SK-N-SH treated with all-trans-retinoic acid at 6 μM for 48 hours (cell line): ENCODE results near the gene SCAMP1.

ENCODE experiments used
- CSDC2 ChIP-seq: fragments of 250-450 bp; sonication (Bioruptor Pico); IDR thresholded peaks from 2 replicates; pipeline ENCODE4 v1.5.0; 2020; ENCODE audit warnings: mild to moderate bottlenecking, moderate library complexity
- OSR1 ChIP-seq: fragments of 250-450 bp; sonication (Bioruptor Pico); IDR thresholded peaks from 2 replicates; pipeline ENCODE4 v1.8.0; 2022; ENCODE audit warnings: moderate library complexity, mild to moderate bottlenecking, inconsistent platforms
- POU6F1 ChIP-seq: fragments of 250-450 bp; sonication (Bioruptor Pico); IDR thresholded peaks from 2 replicates; pipeline ENCODE4 v1.8.0; 2021; ENCODE audit warnings: low read depth, mild to moderate bottlenecking, moderate library complexity, borderline replicate concordance
- RARB ChIP-seq: fragments of 250-450 bp; sonication (Bioruptor Pico); IDR thresholded peaks from 2 replicates; pipeline ENCODE4 v1.8.0; 2021; ENCODE audit warnings: mild to moderate bottlenecking, moderate library complexity
- TOX ChIP-seq: fragments of 250-450 bp; sonication (Bioruptor Pico); IDR thresholded peaks from 2 replicates; pipeline ENCODE4 v1.8.0; 2021; ENCODE audit warnings: mild to moderate bottlenecking, moderate library complexity, borderline replicate concordance
- ZFP3 ChIP-seq: fragments of 250-450 bp; sonication (Bioruptor Pico); IDR thresholded peaks from 2 replicates; pipeline ENCODE4 v1.5.0; 2020; ENCODE audit warnings: mild to moderate bottlenecking, moderate library complexity
- ZFP30 ChIP-seq: fragments of 450-650 bp; formaldehyde crosslinking; IDR thresholded peaks from 2 replicates; pipeline ENCODE4 v1.5.0; 2022; ENCODE audit warnings: mild to moderate bottlenecking, moderate library complexity
- ZNF8 ChIP-seq: fragments of 450-650 bp; formaldehyde crosslinking; IDR thresholded peaks from 2 replicates; pipeline ENCODE4 v1.5.0; 2020; ENCODE audit warnings: mild to moderate bottlenecking, moderate library complexity

GRCh38 chr5:78508186-78508765, 147.9 kb downstream of the SCAMP1 start:
- TF ChIP-seq ZNF8 (CRISPR knock-in tag) (no peak), OSR1 (CRISPR knock-in tag) (no peak), POU6F1 (CRISPR knock-in tag) (no peak), TOX (no peak), ZFP30 (CRISPR knock-in tag) (no peak), ZFP3 (CRISPR knock-in tag) (no peak), RARB (no peak), CSDC2 (no peak)
